IPS-18a (cell line): ENCODE data around the gene CASTOR1.
A peak's percentile ranks its signal among the peaks of the same experiment; 100 is the strongest.

Experiments
- H3K27ac ChIP-seq: one replicate; pipeline ENCODE4 v1.5.1; 2013; ENCODE audit warnings: low read length
- H3K27me3 ChIP-seq: one replicate; pipeline ENCODE4 v1.6.1; 2013; ENCODE audit warnings: mild to moderate bottlenecking, low read length; ENCODE audit not compliant: control insufficient read depth, insufficient read depth
- H3K36me3 ChIP-seq: one replicate; pipeline ENCODE4 v1.6.1; 2013; ENCODE audit warnings: low read depth, low read length; ENCODE audit not compliant: control insufficient read depth
- H3K4me1 ChIP-seq: one replicate; pipeline ENCODE4 v1.6.1; 2013; ENCODE audit warnings: low read depth, low read length; ENCODE audit not compliant: control insufficient read depth
- H3K4me3 ChIP-seq: one replicate; pipeline ENCODE4 v1.5.1; 2013; ENCODE audit warnings: low read length
- H3K9ac ChIP-seq: one replicate; pipeline ENCODE4 v1.6.1; 2013; ENCODE audit warnings: mild to moderate bottlenecking, low read length, moderate library complexity
- H3K9me3 ChIP-seq: one replicate; pipeline ENCODE4 v1.6.1; 2013; ENCODE audit warnings: low read depth, low read length; ENCODE audit not compliant: control insufficient read depth

The CASTOR1 gene

GRCh38 chr22:30250661-30251267 is 38.5 kb downstream of the CASTOR1 start:
- Histone ChIP-seq H3K9me3 (no peaks in the 10 kb centered on the region), H3K4me1 (no peaks in the 10 kb centered on the region), H3K27me3 (peaks cover 13% of the 10 kb centered on the region), H3K4me3 (no peak overlapping the region), H3K9ac (no peak overlapping the region), H3K36me3 (no peaks in the 10 kb centered on the region), H3K27ac (no peak overlapping the region)

- no peaks in the 10 kb centered on the region for H3K4me1 ChIP-seq
- H3K4me3 ChIP-seq: no peak overlapping the region
- H3K36me3 ChIP-seq: no peaks in the 10 kb centered on the region
- H3K9me3 ChIP-seq: no peaks in the 10 kb centered on the region
- no peak overlapping the region for H3K9ac ChIP-seq
- peaks cover 13% of the 10 kb centered on the region for H3K27me3 ChIP-seq
- H3K27ac ChIP-seq: no peak overlapping the region
These were observed 39.2 kb downstream of the CASTOR1 start for GRCh38 chr22:30250039-30250565.

- Histone ChIP-seq H3K27ac (no peak overlapping the region), H3K4me1 (no peaks in the 10 kb centered on the region)
These were observed 40.0 kb downstream of the CASTOR1 start for GRCh38 chr22:30249049-30250038.

GRCh38 chr22:30248484-30248883 is 40.8 kb downstream of the CASTOR1 start:
- peaks cover 13% of the 10 kb centered on the region for H3K27me3 ChIP-seq
- no peak overlapping the region for H3K9ac ChIP-seq
- H3K4me3 ChIP-seq: no peak overlapping the region
- no peaks in the 10 kb centered on the region for H3K4me1 ChIP-seq
- no peaks in the 10 kb centered on the region for H3K36me3 ChIP-seq
- H3K27ac ChIP-seq: no peak overlapping the region
- H3K9me3 ChIP-seq: no peaks in the 10 kb centered on the region

More at GRCh38 chr22:30249049-30250038, 40.0 kb downstream of the CASTOR1 start:
- no peak overlapping the region for H3K4me3 ChIP-seq
- no peaks in the 10 kb centered on the region for H3K9me3 ChIP-seq
- H3K9ac ChIP-seq: no peak overlapping the region
- peaks cover 13% of the 10 kb centered on the region for H3K27me3 ChIP-seq
- no peaks in the 10 kb centered on the region for H3K36me3 ChIP-seq

GRCh38 chr22:30247974-30248373 is 41.3 kb downstream of the CASTOR1 start:
- Histone ChIP-seq H3K27me3 (peaks cover 13% of the 10 kb centered on the region), H3K9ac (no peak overlapping the region), H3K36me3 (no peaks in the 10 kb centered on the region), H3K4me3 (no peak overlapping the region), H3K9me3 (no peaks in the 10 kb centered on the region), H3K27ac (no peak overlapping the region), H3K4me1 (no peaks in the 10 kb centered on the region)

GRCh38 chr22:30247561-30247960 is 41.7 kb downstream of the CASTOR1 start:
- H3K4me3 ChIP-seq: no peak overlapping the region

GRCh38 chr22:30246814-30247376 is 42.4 kb downstream of the CASTOR1 start:
- H3K4me1 ChIP-seq: no peaks in the 10 kb centered on the region
- peaks cover 13% of the 10 kb centered on the region for H3K27me3 ChIP-seq
- H3K4me3 ChIP-seq: peak overlapping the region; percentile 75
- no peaks in the 10 kb centered on the region for H3K36me3 ChIP-seq
- H3K9me3 ChIP-seq: no peaks in the 10 kb centered on the region
- H3K27ac ChIP-seq: no peak overlapping the region
- H3K9ac ChIP-seq: peak overlapping the region; percentile 66

More at GRCh38 chr22:30247561-30247960, 41.7 kb downstream of the CASTOR1 start:
- Histone ChIP-seq H3K9me3 (no peaks in the 10 kb centered on the region), H3K9ac (no peak overlapping the region), H3K4me1 (no peaks in the 10 kb centered on the region), H3K27me3 (peaks cover 13% of the 10 kb centered on the region), H3K36me3 (no peaks in the 10 kb centered on the region), H3K27ac (no peak overlapping the region)

GRCh38 chr22:30245985-30246813 is 43.1 kb downstream of the CASTOR1 start, which contains the start of gene LIF:
Gene LIF, minus strand, starts transcription at chr22:30246759. Its CDS starts 64 bp downstream, at chr22:30246695.
- Histone ChIP-seq H3K9ac (peak within 1 kb of the TSS; percentile 66), H3K27ac (no peak within 1 kb of the TSS), H3K4me3 (peak within 1 kb of the TSS; percentile 75)

GRCh38 chr22:30245181-30245984 is 43.9 kb downstream of the CASTOR1 start:
- Histone ChIP-seq H3K36me3 (no peaks in the 10 kb centered on the region), H3K27me3 (peaks cover 13% of the 10 kb centered on the region), H3K9me3 (no peaks in the 10 kb centered on the region), H3K9ac (peak overlapping the region; percentile 66), H3K4me1 (no peaks in the 10 kb centered on the region), H3K27ac (no peak overlapping the region), H3K4me3 (peak overlapping the region; percentile 75)

More at GRCh38 chr22:30245985-30246813, 43.1 kb downstream of the CASTOR1 start, which contains the start of gene LIF:
- Histone ChIP-seq H3K36me3 (no peaks in the 10 kb centered on the region), H3K4me1 (no peaks in the 10 kb centered on the region), H3K9me3 (no peaks in the 10 kb centered on the region), H3K27me3 (peaks cover 13% of the 10 kb centered on the region)

- Histone ChIP-seq H3K9me3 (no peaks in the 10 kb centered on the region), H3K27me3 (peaks cover 13% of the 10 kb centered on the region), H3K4me1 (no peaks in the 10 kb centered on the region), H3K36me3 (no peaks in the 10 kb centered on the region), H3K4me3 (no peak overlapping the region), H3K9ac (no peak overlapping the region), H3K27ac (no peak overlapping the region)
These were observed 44.7 kb downstream of the CASTOR1 start for GRCh38 chr22:30244641-30245040.
